HFFc6 (cell line): ENCODE measurements around the gene PPP2CA. TPM values are rescaled to one million over a fixed set of nuclear protein-coding genes. Genes with fewer than 3 reads are reported as not detected.
A peak's percentile ranks its signal among the peaks of the same experiment; 100 is the strongest.

Experiments
- DNase-seq: peaks from one replicate; pipeline ENCODE4 v3.0.0-alpha.2; 2018
- H3K27ac Mint-ChIP-seq: 2 replicates; pipeline ENCODE4 v1.8.0; 2020; ENCODE audit warnings: mild to moderate bottlenecking, mixed read lengths
- H3K27me3 Mint-ChIP-seq: 2 replicates; pipeline ENCODE4 v1.8.0; 2021; ENCODE audit warnings: mild to moderate bottlenecking, moderate library complexity, mixed read lengths; ENCODE audit not compliant: insufficient read depth
- H3K36me3 Mint-ChIP-seq: 2 replicates; pipeline ENCODE4 v1.8.0; 2021; ENCODE audit warnings: low read depth, mixed read lengths
- H3K4me1 Mint-ChIP-seq: 2 replicates; pipeline ENCODE4 v1.8.0; 2020; ENCODE audit warnings: low read depth, mixed read lengths
- H3K4me3 Mint-ChIP-seq: 2 replicates; pipeline ENCODE4 v1.8.0; 2020; ENCODE audit warnings: mild to moderate bottlenecking, moderate library complexity, mixed read lengths
- H3K9me3 Mint-ChIP-seq: 2 replicates; pipeline ENCODE4 v1.8.0; 2020; ENCODE audit warnings: mild to moderate bottlenecking, mixed read lengths
- CTCF ChIP-seq: fragments of 200-600 bp; sonication (generic); IDR thresholded peaks from 2 replicates; pipeline ENCODE4 v1.5.0; 2021; ENCODE audit warnings: antibody characterized with exemption, mild to moderate bottlenecking
- total RNA-seq, 6 experiments: library from RNA; stranded (reverse); fragmentation: NEBNext Ultra II Directional; extraction: Animal tissue kit (Norgen Biotek cat#: 25700); gene quantifications; 2 replicates in 1 of 6; 3 replicates in 5 of 6; pipeline ENCODE4 v1.2.3, GENCODE V29; 2021

Gene PPP2CA
- total RNA-seq, 6 experiments from 2014 or later, result 153 to 172 (median 156) TPM

DNA sequence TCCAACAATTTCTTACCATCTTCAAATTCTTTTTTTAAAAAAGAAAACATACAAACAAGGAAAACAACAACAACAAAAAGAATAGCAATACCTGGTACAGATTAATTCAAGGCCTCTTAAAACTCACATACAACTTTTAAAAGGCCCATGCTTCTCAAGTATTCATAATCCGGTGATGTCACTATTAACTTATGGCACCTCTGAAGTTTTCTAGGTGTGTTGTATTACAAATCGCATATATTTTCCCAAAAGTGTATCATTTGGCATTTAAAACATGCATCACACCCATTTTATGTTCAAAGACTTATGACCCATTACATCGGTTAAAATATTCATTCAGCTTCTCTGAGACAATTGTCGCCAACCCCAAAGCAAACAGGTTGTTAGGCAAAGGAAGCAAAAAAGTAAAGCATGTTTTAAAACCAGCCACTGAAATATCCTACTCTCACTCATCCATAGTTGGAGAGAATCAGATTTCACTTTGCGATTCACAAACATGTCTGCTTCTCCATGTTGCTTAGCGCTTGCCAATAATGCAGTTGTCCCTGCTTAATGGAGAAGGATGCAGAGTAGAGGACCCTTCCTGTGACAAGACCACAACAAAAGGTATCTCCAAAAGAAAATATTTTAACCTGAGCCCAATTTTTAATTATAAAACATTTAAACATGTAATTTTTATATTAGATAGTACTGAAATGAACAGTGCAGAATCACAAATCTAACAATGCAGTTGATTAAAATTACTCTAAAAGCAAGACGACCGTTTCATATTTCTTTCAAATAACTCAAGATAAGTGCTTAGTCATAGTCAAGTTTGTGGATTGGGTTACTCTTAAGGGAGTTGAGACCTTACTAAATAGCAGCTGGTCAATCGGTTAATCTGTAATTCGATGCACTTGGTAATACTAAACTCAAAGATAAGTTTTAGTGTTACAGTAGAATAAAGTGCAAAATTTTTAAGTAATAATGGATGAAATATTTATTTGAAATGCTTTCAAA, 50.7 kb downstream of the PPP2CA start:
- H3K36me3 Mint-ChIP-seq, result peaks cover 33% of the 10 kb centered on the region
- no peak for TF ChIP-seq CTCF
- peaks cover 4% of the 10 kb centered on the region; the same call in 1 of the 2 replicates for H3K27me3 Mint-ChIP-seq
- peak; percentile 19 for DNase-seq
- peaks cover 30% of the 10 kb centered on the region for H3K4me1 Mint-ChIP-seq
- peak overlapping the region; percentile 96 for H3K4me3 Mint-ChIP-seq
- peak overlapping the region; percentile 98 for H3K27ac Mint-ChIP-seq
- H3K9me3 Mint-ChIP-seq, result no peaks in the 10 kb centered on the region

- H3K4me3 Mint-ChIP-seq, result no peak overlapping the region
- DNase-seq, result no peak
- peaks cover 2% of the 10 kb centered on the region; the same call in 1 of the 2 replicates for H3K27me3 Mint-ChIP-seq
- TF ChIP-seq CTCF, result no peak
- H3K4me1 Mint-ChIP-seq, result peaks cover 37% of the 10 kb centered on the region
- H3K9me3 Mint-ChIP-seq, result no peaks in the 10 kb centered on the region
- H3K27ac Mint-ChIP-seq, result no peak overlapping the region
- H3K36me3 Mint-ChIP-seq, result peaks cover 44% of the 10 kb centered on the region
These were observed 53.9 kb downstream of the PPP2CA start for GRCh38 chr5:134171972-134172371.

DNA sequence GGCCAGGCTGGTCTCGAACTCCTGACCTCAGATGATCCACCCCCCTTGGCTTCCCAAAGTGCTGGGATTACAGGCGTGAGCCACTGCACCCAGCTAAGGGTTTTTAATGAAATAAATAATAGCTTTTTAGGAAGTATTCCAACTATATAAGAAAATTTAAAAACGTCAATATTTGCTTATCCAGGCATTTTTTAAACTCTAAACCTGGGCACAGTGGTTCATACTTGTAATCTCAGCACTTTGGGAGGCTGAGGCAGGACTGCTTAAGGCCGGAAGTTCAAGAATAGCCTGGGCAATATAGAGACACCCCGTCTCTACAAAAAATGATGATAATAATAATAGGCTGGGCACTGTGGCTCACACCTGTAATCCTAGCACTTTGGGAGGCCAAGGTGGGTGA, 63.3 kb downstream of the PPP2CA start:
- Mint-ChIP-seq H3K27me3 (no peaks in the 10 kb centered on the region), H3K4me3 (no peak overlapping the region), H3K9me3 (no peaks in the 10 kb centered on the region), H3K36me3 (peaks cover 48% of the 10 kb centered on the region), H3K4me1 (no peaks in the 10 kb centered on the region), H3K27ac (no peak overlapping the region)
- no peak for DNase-seq
- TF ChIP-seq CTCF, result no peak

- TF ChIP-seq CTCF, result no peak
- Mint-ChIP-seq H3K36me3 (peaks cover 50% of the 10 kb centered on the region), H3K27me3 (no peaks in the 10 kb centered on the region)
These were observed 64.1 kb downstream of the PPP2CA start for GRCh38 chr5:134161513-134162395.

GRCh38 chr5:134153657-134154056, 72.2 kb downstream of the PPP2CA start:
- H3K9me3 Mint-ChIP-seq, result no peaks in the 10 kb centered on the region
- no peak overlapping the region for H3K27ac Mint-ChIP-seq
- no peak overlapping the region for H3K4me3 Mint-ChIP-seq
- H3K36me3 Mint-ChIP-seq, result peaks cover 52% of the 10 kb centered on the region
- H3K4me1 Mint-ChIP-seq, result peaks cover 36% of the 10 kb centered on the region
- no peak for TF ChIP-seq CTCF
- H3K27me3 Mint-ChIP-seq, result no peaks in the 10 kb centered on the region
- DNase-seq, result no peak

More at GRCh38 chr5:134161513-134162395, 64.1 kb downstream of the PPP2CA start:
- Mint-ChIP-seq H3K4me3 (no peak overlapping the region), H3K4me1 (no peaks in the 10 kb centered on the region), H3K9me3 (no peaks in the 10 kb centered on the region), H3K27ac (no peak overlapping the region)
- no peak for DNase-seq
